Upper lobe of right lung (tissue), 1 donor: ENCODE data around the gene LRFN2. TPM values are rescaled to one million over a fixed set of nuclear protein-coding genes. Genes with fewer than 3 reads are reported as not detected.

Experiments
- ATAC-seq: fragments of 200-7000 bp; cut with Tn5 transposase; one replicate; pipeline ENCODE4 v1.9.1; 2020; ENCODE audit warnings: mild to moderate bottlenecking, moderate library complexity
- DNase-seq: peaks from one replicate; pipeline ENCODE4 v3.0.0-alpha.2; 2020
- H3K27ac ChIP-seq: fragments of 200-600 bp; one replicate; pipeline ENCODE4 v1.8.0; 2022
- H3K27me3 ChIP-seq: fragments of 200-600 bp; one replicate; pipeline ENCODE4 v1.8.0; 2022; ENCODE audit warnings: mild to moderate bottlenecking
- H3K36me3 ChIP-seq: fragments of 200-600 bp; one replicate; pipeline ENCODE4 v1.8.0; 2022
- H3K4me1 ChIP-seq: fragments of 200-600 bp; one replicate; pipeline ENCODE4 v1.8.0; 2022
- H3K4me3 ChIP-seq: fragments of 200-600 bp; one replicate; pipeline ENCODE4 v1.8.0; 2022; ENCODE audit warnings: mild to moderate bottlenecking
- H3K9me3 ChIP-seq: fragments of 200-600 bp; one replicate; pipeline ENCODE4 v1.8.0; 2022
- CTCF ChIP-seq: fragments of 200-600 bp; IDR thresholded peaks from one replicate; pipeline ENCODE4 v1.8.0; 2022; ENCODE audit warnings: antibody characterized with exemption
- intact Hi-C: fragments of 100-400 bp; cut with DNase I; formaldehyde crosslinking; loops from one replicate; pipeline ENCODE4 v1.11.0; 2022
- total RNA-seq: library from RNA; stranded (reverse); fragmentation: NEBNext Ultra II Directional; extraction: Animal tissue kit (Norgen Biotek cat#: 25700); gene quantifications from one replicate; pipeline ENCODE4 v1.2.1, GENCODE V29; 2021
- donor health status: DM: no; HTN: yes; CAD: no; lungs with severe emphysema.

Gene LRFN2
- total RNA-seq, 1 donor from 2014 or later = not detected

GRCh38 chr6:40535110-40535818 lies 51.9 kb downstream of the LRFN2 start:
- ATAC-seq (no peak), DNase-seq (no peak)
- Histone ChIP-seq H3K9me3 (no peaks in the 10 kb centered on the region), H3K27ac (no peak overlapping the region), H3K27me3 (peaks cover 3% of the 10 kb centered on the region), H3K4me3 (no peak overlapping the region), H3K4me1 (no peaks in the 10 kb centered on the region), H3K36me3 (no peaks in the 10 kb centered on the region)
- intact Hi-C loops = no loop called here
- TF ChIP-seq CTCF = no peak

GRCh38 chr6:40532349-40533000 lies 54.7 kb downstream of the LRFN2 start:
- ATAC-seq = no peak
- DNase-seq = no peak
- Histone ChIP-seq H3K9me3 (no peaks in the 10 kb centered on the region), H3K27me3 (no peaks in the 10 kb centered on the region), H3K4me3 (no peak overlapping the region), H3K27ac (no peak overlapping the region), H3K4me1 (no peaks in the 10 kb centered on the region), H3K36me3 (no peaks in the 10 kb centered on the region)
- intact Hi-C loops = no loop called here
- TF ChIP-seq CTCF = no peak

GRCh38 chr6:40529919-40530318 lies 57.2 kb downstream of the LRFN2 start:
- TF ChIP-seq CTCF = no peak
- Histone ChIP-seq H3K4me3 (no peak overlapping the region), H3K4me1 (no peaks in the 10 kb centered on the region), H3K27ac (no peak overlapping the region), H3K36me3 (no peaks in the 10 kb centered on the region), H3K27me3 (no peaks in the 10 kb centered on the region), H3K9me3 (no peaks in the 10 kb centered on the region)
- intact Hi-C loops = no loop called here
- ATAC-seq = no peak
- DNase-seq = no peak

GRCh38 chr6:40529040-40529439 lies 58.1 kb downstream of the LRFN2 start:
- Histone ChIP-seq H3K4me3 (no peak overlapping the region), H3K36me3 (no peaks in the 10 kb centered on the region), H3K9me3 (no peaks in the 10 kb centered on the region), H3K4me1 (no peaks in the 10 kb centered on the region), H3K27me3 (no peaks in the 10 kb centered on the region), H3K27ac (no peak overlapping the region)
- DNase-seq (no peak), ATAC-seq (no peak)
- intact Hi-C loops = no loop called here
- TF ChIP-seq CTCF = no peak

- Histone ChIP-seq H3K4me3 (no peak overlapping the region), H3K27me3 (no peaks in the 10 kb centered on the region), H3K4me1 (no peaks in the 10 kb centered on the region), H3K9me3 (no peaks in the 10 kb centered on the region), H3K36me3 (no peaks in the 10 kb centered on the region), H3K27ac (no peak overlapping the region)
- intact Hi-C loops = no loop called here
- no peak for DNase-seq
- no peak for TF ChIP-seq CTCF
- ATAC-seq = no peak
Measured at GRCh38 chr6:40528051-40528450, 59.1 kb downstream of the LRFN2 start.
